Femur (tissue), 1 donor: Measurements from ENCODE around the gene UCHL3.

ENCODE experiments used
- DNase-seq: peaks from one replicate; pipeline ENCODE4 v3.0.0-alpha.2; 2017

Gene UCHL3

DNA sequence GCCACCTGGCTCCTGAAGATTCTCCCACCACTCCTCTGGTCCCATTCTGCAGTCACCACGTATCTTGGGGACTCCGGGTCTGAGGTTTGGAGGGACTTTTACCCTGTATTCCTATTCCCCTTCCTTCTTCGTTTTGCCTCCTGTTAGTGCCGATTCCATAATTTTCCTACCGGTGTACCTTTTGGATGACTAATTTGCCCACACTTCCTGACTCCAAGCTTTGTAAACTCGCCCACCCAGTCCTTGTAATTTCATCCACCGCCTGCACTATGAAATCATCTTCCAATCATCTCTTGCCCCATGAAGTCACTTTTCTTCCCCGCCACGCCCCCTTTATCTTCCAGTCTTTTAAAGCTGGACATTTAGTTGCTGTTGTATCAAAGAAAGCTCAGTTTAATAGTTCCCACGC, 572 bp downstream of the UCHL3 start:
- DNase-seq = peak; percentile 57

DNA sequence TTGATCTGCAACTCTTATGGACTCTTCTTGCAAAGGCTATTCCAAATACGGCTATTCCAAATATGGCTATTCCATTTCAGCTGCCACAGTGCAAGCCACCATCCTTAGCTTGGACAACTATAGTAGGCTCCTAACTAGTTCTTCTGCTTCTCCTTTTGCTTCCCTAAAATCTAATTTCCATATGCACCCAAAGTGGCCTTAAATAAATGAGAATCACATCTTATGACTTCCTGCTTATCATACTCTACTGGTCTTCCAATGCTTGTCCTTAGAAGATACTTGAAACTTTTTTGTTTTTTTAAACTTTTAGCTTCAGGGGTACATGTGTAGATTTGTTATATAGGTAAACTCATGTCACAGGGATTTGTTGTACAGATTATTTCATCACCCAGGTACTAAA, 4.9 kb downstream of the UCHL3 start:
- no peak for DNase-seq

DNA sequence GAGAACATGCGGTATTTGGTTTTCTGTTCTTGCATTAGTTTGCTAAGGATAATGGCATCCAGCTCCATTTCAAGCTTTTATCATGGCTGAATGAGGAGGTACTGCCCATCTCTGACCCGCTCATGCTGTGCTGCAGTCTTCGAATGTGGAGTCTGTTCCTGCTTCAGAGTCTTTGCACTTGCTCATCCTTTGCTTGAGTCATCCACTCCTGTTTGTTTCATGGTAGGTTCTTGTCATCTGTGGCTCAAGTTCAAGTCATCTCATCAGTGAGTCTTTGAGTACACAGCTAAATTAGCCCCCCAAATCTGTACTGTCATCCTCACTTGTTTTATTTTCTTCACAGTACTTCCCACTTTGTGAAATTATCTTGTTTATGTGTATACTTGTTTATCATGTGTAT, 5.4 kb downstream of the UCHL3 start:
- DNase-seq = no peak

DNA sequence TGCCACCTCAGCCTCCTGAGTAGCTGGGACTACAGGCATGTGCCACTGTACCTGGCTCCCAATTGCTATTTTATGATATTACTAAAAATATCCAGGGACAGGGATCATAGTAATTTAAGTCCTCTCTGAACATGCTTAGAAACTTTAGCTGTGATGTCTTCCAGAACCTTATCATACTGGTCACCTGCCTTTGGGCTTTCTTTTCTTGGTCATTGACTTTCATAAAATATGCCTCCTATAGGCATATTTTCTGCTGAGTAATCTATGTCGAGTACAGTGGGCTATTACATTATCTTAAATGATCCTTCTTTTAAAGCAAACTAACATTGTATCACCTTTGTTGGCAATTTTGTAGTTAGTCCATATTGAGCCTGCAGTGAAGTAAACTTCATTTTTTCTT, 6.2 kb downstream of the UCHL3 start:
- DNase-seq = no peak

DNA sequence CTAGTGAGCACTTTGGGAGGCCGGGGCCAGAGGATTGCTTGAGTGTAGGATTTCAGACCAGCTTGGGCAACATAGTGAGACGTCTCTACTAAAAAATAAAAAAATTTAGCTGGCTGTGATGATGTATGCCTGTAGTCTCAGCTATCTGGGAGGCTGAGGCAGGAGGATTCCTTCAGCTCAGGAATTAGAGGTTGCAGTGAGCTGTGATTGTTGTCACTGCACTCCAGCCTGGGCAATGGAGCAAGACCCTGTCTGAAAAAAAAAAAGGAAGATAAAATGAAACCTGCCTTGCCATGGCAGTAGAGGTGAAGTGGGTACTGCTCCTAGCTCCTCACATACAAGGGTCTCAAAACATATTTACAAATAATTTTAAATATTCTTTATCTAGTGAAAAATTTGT, 7.4 kb downstream of the UCHL3 start:
- DNase-seq = no peak

DNA sequence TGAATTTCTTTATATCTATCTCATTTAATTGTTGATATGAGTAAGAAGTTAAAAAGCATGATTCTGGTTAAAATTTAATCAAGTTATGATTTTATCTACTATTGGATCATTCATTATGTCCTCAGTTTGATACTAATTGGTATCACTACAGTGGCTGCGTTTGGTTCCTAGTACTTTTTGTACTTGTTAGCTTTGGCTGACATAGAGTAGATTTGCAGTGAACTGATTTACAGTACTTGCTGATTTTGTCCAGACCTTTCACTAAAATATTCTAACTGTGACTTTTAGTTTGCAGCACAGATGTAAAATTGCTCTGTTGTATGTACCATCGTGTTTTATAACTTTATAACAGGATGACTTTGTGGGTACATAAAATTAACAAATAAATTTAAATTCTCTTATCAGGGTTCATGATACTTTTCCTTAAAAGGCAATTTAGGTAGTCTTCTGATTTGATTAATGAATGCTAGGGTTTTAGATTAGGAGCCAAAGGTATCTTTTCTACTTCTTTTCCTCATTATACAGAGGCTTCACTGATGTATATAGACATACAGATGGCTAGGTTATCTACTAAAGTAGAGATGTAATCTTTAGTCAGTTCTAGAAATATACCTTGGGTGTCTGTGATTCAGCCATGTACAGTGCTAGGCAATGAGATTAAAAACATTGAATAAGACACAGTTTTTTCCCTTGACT, 8.7 kb downstream of the UCHL3 start:
- no peak for DNase-seq

DNA sequence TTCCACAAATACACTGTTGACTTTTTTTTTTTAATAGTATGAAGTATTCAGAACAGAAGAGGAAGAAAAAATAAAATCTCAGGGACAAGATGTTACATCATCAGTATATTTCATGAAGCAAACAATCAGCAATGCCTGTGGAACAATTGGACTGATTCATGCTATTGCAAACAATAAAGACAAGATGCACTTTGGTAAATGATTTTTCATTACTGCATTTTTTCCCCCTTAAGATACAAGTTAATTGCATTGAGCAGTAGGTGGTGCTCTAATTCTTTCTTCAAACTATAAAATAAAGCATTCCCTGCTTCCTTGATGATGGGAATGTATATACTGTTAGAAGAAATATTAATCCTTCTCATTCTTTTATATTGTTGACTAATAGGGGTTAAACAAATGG, 17.1 kb downstream of the UCHL3 start:
- no peak for DNase-seq

DNA sequence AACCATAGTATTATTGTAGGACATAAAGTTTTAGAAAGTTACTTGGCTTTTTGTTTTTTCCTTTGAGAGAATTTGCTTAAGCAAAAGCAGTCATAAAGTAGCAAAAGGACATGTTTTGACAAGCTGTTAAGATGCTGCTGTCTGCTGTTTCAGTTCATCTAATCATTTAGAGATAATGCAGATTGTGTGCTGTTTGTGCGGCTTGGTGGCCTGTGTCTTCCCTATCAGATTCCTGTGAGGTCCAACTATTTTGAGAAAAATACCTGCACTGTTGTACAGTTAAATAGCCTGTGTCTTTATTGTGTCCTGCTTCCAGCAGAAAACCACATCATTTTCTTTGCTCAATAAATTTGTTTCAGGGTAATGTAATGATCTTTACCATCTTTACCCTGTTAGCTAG, 20.0 kb downstream of the UCHL3 start:
- DNase-seq = no peak

DNA sequence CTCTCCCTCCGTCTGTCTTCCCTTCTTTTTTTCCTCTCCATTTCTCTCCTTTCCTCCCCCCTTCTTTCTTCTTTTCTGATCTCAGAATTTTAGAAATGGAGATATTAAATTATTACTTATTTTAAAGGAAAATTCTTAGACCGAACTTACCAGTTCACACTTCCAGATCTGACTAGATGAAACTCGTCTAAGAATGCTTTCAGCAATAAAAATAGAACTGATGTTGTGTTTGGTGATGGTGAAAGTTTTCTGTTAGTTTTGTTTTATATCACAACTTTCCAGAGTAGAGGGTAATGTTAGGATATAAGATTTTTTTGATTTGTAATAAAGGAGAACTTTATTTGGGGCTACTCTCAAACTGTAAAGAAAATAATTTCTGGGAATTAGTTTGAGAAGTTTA, 29.9 kb downstream of the UCHL3 start:
- DNase-seq = no peak

DNA sequence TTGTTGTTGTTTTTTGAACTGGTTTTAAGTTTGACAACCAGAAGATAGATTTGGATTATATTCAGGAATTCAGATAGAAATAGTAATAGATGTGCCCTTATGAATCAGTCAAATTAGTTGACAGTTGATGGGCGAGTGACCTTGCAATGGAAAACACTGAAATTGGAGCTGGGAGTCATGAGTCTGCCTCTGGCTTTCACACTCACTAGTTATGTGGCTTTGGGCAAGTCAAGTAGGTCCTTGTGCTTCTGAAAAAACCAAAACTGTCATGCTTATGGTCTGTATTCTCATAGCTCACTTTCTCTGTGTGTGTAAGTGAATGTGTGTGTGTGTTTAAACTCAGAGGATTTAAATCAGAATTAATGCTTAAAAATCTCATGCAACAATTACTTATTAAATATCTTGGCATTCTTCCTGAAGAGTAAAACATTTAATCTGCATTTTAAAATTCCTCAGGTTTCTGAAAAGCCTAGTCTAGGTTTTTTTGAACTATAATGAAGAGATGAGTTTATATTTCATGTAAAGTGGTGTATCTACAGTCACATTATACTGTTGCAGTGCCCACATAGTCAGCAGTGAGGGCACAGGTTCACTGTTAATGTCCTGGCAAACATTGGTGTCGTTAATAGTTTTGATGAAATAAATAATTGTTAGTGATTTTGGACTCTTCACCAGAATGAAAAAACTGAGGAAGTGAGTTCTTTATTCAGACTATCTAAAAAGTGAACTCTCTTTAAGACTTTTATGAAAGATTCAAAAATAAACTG, 32.5 kb downstream of the UCHL3 start:
- DNase-seq = peak; percentile 39

DNA sequence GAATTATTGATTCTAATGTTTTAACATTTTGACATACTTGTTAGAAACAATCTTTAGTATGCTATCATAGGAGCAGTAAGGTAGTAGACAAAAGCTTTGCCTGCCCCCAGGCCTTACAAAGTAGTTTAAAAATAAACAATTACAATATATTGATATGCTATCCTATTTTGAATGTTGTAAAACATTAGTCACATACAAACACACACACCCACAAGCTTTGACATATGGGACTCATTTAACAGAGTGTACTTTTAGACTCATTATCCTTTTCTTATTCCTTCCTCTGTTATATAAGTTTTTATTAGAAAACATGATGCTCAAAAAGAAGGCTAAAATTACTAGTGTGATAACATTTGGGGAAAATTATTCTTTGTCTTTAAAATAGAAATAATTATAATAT, 33.5 kb downstream of the UCHL3 start:
- DNase-seq = no peak

DNA sequence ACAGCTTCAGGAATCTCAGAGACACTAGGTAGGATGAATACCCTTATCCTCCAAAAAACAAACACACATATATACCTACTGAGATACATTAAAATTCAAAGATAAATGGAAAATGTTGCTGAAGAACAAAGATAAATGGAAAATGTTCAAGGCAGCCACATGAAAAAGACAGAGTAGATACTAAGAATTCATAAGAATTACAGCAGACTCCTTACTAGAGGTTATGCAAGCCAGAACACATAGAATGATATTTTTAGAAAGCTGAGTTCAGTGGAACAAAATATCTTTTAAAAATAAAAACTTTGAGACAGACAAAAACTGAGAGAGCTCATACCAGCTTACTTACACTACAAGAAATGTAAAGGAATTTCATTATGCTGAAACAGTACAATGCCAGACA, 35.6 kb downstream of the UCHL3 start:
- DNase-seq = no peak

DNA sequence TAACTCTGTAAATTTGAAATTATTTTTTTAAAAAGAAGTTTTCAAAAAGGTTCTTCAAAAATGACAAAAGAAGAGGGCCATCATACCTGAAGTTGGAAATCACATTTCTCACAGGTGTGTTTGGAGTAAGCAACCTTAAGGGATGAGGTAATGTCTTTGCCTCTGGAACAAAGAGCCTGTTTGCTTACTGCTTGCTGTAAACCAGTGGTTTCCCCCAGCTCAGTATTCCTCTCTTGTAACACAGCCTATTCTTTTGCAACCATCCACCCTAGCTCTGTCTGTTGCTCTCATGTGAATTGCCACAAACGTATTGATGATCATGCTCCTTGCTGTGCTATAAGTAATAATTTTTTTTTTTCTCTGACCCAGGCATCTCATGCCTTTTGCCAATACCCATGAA, 38.1 kb downstream of the UCHL3 start:
- DNase-seq = no peak

DNA sequence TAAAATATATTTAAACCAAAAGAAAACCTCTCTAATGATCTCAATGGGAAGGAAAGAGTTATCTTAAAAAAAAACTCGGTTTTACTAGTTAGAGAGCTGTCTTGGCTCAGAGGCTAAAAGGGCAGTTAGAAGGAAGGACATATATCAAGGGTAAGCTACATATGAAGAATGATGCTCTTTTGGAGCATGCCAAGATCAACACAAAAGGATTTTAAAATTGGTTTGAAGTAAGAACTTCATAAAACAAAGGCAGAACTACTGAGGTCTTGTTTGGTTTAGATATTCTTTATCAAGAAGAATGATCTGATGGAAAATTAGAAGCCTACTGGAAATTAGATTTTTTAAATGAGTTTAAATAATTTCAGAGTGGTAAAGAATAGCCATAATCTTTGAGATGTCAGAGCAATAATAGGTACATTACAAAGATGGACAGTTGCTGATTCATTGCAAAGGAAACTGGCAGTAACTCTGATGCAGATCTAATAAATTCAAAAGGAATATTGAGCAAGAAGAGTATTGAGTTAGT, 47.1 kb downstream of the UCHL3 start:
- DNase-seq = no peak

DNA sequence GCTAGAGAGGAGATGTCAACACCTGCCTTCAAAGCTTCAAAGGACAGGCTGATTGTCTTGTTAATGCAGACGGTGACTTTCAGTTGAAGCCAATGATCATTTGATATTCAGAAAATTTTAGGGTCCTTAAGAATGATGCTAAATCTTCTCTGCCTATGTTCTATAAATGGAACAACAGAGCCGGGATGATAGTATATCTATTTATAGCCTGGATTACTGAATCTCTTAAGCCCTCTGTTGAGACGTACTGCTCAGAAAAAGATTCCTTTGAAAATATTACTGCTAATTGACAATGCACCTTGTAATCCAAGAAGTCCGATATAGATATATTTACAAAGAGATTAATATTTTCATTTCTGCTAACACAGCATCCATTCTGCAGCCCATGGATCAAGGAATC, 50.8 kb downstream of the UCHL3 start:
- no peak for DNase-seq

DNA sequence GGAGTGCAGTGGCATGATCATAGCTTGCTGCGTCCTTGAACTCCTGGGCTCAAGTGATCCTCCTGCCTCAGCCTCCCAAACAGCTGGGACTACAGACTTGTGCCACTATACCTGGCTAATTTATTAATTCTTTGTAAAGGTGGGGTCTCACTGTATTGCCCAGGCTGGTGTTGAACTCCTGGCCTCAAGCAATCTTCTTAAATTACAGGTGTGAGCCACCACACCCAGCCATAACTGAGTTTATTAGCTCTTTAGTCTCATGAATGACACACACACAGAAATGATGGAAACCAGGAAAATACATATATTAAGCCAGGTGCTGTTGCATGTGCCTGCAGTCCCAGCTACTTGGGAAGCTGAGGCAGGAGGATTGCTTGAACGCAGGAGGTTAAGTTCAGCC, 53.4 kb downstream of the UCHL3 start:
- no peak for DNase-seq

DNA sequence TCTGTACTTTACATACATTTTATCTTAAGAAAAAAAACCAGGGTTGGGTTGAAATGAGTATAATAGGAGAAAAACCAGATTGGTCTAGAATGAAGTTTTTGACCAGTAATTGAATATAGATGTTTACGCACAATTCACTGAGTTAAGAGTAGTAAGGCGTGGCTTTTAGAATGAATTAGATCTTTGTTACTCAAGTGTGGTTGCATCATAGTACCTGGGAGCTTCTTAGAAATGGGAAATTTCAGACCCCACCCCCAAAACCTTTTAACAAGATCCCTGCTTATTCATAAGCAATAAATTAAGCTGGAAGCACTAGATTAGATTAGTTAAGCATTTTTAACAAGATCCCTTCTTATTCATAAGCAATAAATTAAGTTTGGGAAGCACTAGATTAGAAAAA, 57.9 kb downstream of the UCHL3 start:
- DNase-seq = no peak

DNA sequence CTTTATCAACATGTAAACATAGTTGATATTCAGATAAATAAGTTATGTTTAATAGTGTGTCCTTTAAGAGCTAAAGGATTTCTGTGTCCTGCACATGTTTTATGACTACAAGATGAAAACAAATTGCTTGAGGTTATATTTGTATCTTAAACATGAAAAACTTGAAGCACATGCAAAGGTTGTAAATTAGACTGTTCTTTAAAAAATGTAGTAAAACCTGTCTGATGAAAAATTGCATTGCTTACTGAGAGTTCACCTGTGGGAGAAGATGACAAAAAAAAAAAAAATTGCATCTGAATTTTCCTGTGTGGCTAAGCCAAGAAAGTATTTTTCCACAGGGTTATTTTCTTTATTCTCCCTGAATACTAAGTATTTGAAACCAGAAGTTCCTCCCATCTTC, 60.9 kb downstream of the UCHL3 start:
- no peak for DNase-seq

DNA sequence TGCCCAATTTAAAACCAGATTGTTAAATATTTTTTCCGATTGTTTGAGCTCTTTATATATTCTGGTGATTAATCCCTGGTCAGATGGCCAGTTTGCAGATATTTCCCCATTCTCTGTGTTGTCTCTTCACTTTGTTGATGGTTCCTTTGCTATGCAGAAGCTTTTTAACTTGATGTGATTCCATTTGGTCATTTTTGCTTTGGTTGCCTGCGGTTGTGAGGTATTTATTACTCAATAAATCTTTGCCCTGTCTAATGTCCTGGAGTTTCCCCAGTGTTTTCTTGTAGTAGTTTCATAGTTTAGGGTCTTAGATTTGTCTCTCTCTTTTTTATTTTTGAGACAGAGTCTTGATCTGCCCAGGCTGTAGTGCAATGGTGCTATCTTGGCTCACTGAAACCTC, 62.8 kb downstream of the UCHL3 start:
- no peak for DNase-seq

DNA sequence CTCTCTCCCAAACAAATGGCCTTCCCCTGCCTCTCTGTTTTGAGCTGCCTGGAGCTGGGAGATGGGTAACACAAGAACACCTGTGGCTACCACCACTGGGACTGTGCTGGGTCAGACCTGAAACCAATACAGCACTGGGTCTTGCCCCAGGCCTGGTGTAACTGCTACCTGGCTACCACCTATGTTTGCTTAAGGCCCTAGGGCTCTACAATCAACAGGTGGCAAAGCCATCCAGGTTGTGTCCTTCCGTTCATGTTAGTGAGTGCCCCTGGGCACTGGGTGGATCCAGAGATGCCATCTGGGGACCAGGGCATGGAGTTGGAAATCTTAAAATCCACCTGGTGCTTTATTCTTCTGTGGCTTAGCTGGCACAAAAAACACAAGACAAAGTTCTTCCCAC, 67.6 kb downstream of the UCHL3 start:
- DNase-seq = no peak

DNA sequence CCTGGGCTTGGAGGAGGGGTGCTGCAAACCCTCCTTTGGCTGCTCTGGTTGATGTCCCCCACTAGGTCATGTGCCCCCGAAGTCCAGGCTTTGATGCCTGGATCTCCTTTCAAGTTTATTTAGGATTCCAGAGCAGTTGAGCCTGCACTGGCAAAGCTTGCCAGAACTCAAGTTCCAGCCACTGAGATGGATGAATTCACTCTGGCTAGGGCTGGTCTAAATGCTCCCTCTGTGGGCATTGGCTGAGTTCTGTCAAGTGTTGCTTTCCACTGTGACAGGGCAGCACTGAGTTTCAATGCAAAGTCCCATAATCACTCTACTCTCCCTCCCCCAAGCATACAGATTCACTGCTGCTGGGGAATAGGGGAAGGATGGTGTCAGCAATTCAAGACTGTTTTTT, 68.7 kb downstream of the UCHL3 start:
- DNase-seq = no peak

DNA sequence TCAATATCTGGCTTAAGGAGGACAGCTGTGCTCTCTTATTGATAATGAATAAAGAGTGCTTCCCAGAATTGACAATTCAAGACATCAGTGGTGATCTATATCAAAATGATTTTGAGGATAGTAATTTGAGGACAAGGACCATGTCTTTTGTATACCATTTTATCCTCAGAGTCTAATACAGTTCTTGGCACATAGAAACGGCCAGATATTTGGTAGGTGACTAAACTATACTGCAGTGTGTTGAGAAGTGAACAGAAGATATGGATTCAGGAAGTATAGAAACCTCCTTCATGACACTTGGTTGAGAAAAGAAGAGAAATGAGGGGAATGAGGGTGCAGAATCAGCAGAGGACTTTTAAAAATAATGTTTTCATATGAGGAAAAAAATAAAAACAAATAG, 70.4 kb downstream of the UCHL3 start:
- DNase-seq = no peak

DNA sequence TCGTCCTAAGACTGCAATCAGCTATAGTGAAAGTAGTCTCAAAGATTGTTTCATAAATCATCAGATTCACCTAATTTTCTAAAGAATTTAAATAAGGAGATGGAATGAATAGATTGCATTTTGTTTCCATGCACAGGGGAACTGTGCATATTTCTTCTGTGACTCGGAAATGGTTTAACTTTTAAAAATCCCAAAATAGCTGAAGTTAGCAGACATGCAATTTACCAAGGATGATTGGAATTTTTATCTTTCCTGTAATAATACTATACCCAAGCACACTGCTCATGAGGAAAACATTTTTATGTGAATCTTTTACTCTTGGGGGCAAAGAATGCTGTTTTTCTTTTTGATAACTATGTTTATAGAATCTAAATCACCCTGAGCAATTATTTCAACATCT, 71.6 kb downstream of the UCHL3 start:
- no peak for DNase-seq

DNA sequence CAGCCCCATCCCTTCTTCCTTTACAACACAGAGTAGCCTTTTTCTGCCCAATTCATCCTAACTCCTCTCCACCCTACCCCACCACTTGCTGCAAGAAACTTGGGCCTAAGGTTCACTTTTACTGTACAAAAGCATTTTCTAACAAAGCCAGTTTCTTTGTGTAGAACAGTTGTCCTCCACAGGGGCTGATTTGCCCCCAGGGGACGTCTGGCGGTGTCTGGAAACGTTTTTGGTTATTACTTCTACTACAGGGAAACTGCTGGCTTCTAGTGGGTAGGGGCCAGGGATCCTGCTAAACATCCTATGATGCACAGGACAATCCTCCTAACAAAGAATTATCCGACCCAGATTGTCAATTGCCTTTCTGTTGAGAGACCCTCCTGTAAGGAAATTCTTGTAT, 79.2 kb downstream of the UCHL3 start:
- no peak for DNase-seq

DNA sequence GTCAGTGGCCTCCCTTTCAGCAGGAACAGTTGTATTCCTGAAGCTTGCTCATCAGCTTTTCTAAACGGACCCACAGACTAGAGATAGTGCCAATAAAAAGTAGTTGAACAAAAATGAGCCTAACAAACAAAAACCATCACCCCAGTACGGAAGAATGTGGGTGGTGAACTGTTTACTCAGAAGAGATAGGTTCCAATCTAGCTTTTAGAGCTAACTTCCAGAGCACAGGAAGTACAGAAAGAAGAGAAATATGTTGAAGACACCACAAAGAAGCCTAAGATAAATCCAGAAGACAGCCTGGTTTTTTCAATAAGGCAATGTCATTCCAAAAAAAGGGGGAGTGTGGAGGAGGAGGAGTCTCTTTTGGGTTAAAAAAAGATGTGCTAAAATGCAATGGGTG, 83.7 kb downstream of the UCHL3 start:
- no peak for DNase-seq
